Body of pancreas (tissue), 4 donors: Measurements from ENCODE around the gene SH2D3A. TPM values are rescaled to one million over a fixed set of nuclear protein-coding genes. Genes with fewer than 3 reads are reported as not detected.

Source experiments
- ATAC-seq: fragments of 150-250 bp; one replicate; pipeline ENCODE4 v1.9.1; 2016
- DNase-seq, 4 donors: peaks; one replicate each; pipeline ENCODE4 v3.0.0-alpha.2; 2019
- H3K27ac ChIP-seq, 4 donors: fragments of 200-600 bp; sonication (generic); 1 replicate in 3 of 4; 2 replicates in 1 of 4; pipeline versions ENCODE4 v1.5.1 to v1.6.1; 2016 to 2019; ENCODE audit warnings: mild to moderate bottlenecking in 1 of 4, mixed read lengths in 1 of 4, moderate library complexity in 1 of 4
- H3K27me3 ChIP-seq, 2 donors: fragments of 200-600 bp; sonication (generic); one replicate each; pipeline ENCODE4 v1.6.0; 2016; ENCODE audit warnings: mild to moderate bottlenecking in 1 of 2
- H3K36me3 ChIP-seq, 2 donors: fragments of 200-600 bp; sonication (generic); replicated peaks in 1 of 2; 2 replicates each; pipeline ENCODE4 v1.5.1; 2016; ENCODE audit warnings: low read depth in 2 of 2; ENCODE audit not compliant: insufficient read depth in 1 of 2
- H3K4me1 ChIP-seq: fragments of 200-600 bp; sonication (generic); one replicate; pipeline ENCODE4 v1.6.0; 2016
- H3K4me3 ChIP-seq, 2 donors: fragments of 200-600 bp; sonication (generic); 1 replicate in 1 of 2; 2 replicates in 1 of 2; pipeline ENCODE4 v1.5.1; 2016 to 2019
- H3K9me3 ChIP-seq, 3 donors: fragments of 200-600 bp; sonication (generic); 1 replicate in 2 of 3; 2 replicates in 1 of 3; pipeline ENCODE4 v1.5.1; 2016
- CTCF ChIP-seq, 7 experiments: fragments of 450-650 bp in 4 of 7; fragments of 200-600 bp in 3 of 7; sonication (generic) in 3 of 7; IDR thresholded peaks; one replicate each; pipeline ENCODE4 v1.5.1; 2016 to 2019; ENCODE audit warnings: antibody characterized with exemption in 7 of 7
- POLR2A ChIP-seq, 3 donors: fragments of 450-650 bp; IDR thresholded peaks; one replicate each; pipeline ENCODE4 v1.6.1; 2016; ENCODE audit warnings: antibody characterized with exemption in 3 of 3, mild to moderate bottlenecking in 2 of 3
- WGBS, 2 donors: methylation state at CpG; one replicate each; pipeline ENCODE4 v1.1.5; 2017; 5-methylcytosine and 5-hydroxymethylcytosine counted together
- intact Hi-C: fragments of 100-400 bp; cut with DNase I; formaldehyde crosslinking; loops from one replicate; pipeline ENCODE4 v1.15.1; 2023
- total RNA-seq, 2 donors: library from RNA; depleted of rRNA; stranded (reverse); fragments of >200 nt; gene quantifications; one replicate each; pipeline ENCODE4 v1.1.0, GENCODE V29; 2016

The SH2D3A gene
- total RNA-seq, 2 donors from 2014 or later = 18.4 to 60.0 TPM

DNA sequence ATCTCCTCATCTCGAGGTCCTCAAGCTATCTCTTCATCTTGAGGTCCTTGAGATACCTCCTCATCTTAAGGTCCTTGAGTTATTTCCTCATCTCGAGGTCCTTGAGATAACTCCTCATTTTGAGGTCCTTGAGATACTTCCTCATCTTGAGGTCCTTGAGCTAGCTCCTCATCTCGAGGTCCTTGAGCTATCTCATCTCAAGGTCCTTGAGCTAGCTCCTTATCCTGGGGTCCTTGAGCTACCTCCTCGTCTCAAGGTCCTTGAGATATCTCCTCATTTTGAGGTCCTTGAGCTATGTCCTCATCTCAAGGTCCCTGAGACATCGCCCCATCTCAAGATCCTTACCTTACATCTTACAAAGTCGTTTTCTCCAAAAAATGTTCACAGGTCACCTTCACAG, 24.0 kb upstream of the SH2D3A start:
- no peaks in the 10 kb centered on the region for H3K4me1 ChIP-seq
- 56 to 59% methylated on average over 6 of the region's 6 CpGs for WGBS, 2 donors
- no peak for ATAC-seq

GRCh38 chr19:6790194-6791128, 23.2 kb upstream of the SH2D3A start:
- Histone ChIP-seq H3K27ac (no peak overlapping the region), H3K4me1 (no peaks in the 10 kb centered on the region), H3K4me3 (no peak overlapping the region), H3K36me3 (no peaks in the 10 kb centered on the region), H3K9me3 (no peaks in the 10 kb centered on the region), H3K27me3 (no peaks in the 10 kb centered on the region)
- DNase-seq (no peak), ATAC-seq (no peak)
- intact Hi-C loops = no loop called here
- no peak for TF ChIP-seq POLR2A (IDR thresholded peaks at IDR 0.05)
- TF ChIP-seq CTCF (IDR thresholded peaks at IDR 0.05) = no peak
- WGBS, 2 donors = 37 to 48% methylated on average over 5 of the region's 5 CpGs

More for the DNA sequence above, 24.0 kb upstream of the SH2D3A start:
- intact Hi-C loops = no loop called here
- no peak for TF ChIP-seq CTCF (IDR thresholded peaks at IDR 0.05)
- no peak for TF ChIP-seq POLR2A (IDR thresholded peaks at IDR 0.05)
- no peaks in the 10 kb centered on the region for H3K9me3 ChIP-seq
- H3K4me3 ChIP-seq = no peak overlapping the region
- no peak overlapping the region for H3K27ac ChIP-seq
- H3K27me3 ChIP-seq = no peaks in the 10 kb centered on the region
- no peaks in the 10 kb centered on the region for H3K36me3 ChIP-seq
- no peak for DNase-seq

DNA sequence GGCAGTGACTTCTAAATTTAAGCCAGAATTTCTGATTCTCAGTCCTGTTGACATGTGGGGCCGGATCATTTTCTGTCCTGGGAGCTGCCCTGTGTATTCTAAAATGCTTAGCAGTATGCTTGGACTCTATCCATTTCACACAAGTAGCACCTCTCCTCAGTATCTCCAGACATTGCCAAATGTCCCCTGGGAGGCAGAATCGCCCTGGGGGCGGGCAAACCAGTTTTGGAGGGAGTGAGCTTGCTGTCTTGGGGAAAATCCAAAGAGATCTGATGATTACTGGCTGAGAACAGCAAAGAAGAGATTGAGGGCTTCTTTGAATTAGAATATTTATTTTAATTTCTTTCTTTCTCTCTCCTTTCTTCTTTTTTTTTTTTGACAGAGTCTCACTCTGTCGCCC, 21.7 kb upstream of the SH2D3A start:
- TF ChIP-seq POLR2A (IDR thresholded peaks at IDR 0.05) (no peak), CTCF (IDR thresholded peaks at IDR 0.05) (no peak)
- DNase-seq (no peak), ATAC-seq (no peak)
- no peak overlapping the region for H3K4me3 ChIP-seq
- WGBS, 2 donors = 52 to 57% methylated on average over 4 of the region's 4 CpGs
- no peaks in the 10 kb centered on the region for H3K27me3 ChIP-seq
- H3K9me3 ChIP-seq = no peaks in the 10 kb centered on the region
- H3K36me3 ChIP-seq = no peaks in the 10 kb centered on the region
- H3K4me1 ChIP-seq = no peaks in the 10 kb centered on the region
- no peak overlapping the region for H3K27ac ChIP-seq
- intact Hi-C loops = no loop called here

GRCh38 chr19:6787393-6787792, 20.2 kb upstream of the SH2D3A start:
- Histone ChIP-seq H3K27me3 (no peaks in the 10 kb centered on the region), H3K27ac (no peak overlapping the region), H3K36me3 (no peaks in the 10 kb centered on the region), H3K4me3 (no peak overlapping the region), H3K9me3 (no peaks in the 10 kb centered on the region), H3K4me1 (no peaks in the 10 kb centered on the region)
- no peak for DNase-seq
- TF ChIP-seq CTCF (IDR thresholded peaks at IDR 0.05) = no peak
- TF ChIP-seq POLR2A (IDR thresholded peaks at IDR 0.05) = no peak
- ATAC-seq = no peak
- intact Hi-C loops = no loop called here
- 88% methylated on average over 4 of the region's 4 CpGs for WGBS, 2 donors
